HG02981 (cell line): ENCODE measurements around the gene LPP.

Experiments
- ATAC-seq: cut with Tn5 transposase; IDR thresholded peaks from one replicate; pipeline ENCODE4 v1.9.1; 2021; ENCODE audit warnings: mild to moderate bottlenecking, moderate library complexity; ENCODE audit not compliant: unreplicated experiment

LPP gene

DNA sequence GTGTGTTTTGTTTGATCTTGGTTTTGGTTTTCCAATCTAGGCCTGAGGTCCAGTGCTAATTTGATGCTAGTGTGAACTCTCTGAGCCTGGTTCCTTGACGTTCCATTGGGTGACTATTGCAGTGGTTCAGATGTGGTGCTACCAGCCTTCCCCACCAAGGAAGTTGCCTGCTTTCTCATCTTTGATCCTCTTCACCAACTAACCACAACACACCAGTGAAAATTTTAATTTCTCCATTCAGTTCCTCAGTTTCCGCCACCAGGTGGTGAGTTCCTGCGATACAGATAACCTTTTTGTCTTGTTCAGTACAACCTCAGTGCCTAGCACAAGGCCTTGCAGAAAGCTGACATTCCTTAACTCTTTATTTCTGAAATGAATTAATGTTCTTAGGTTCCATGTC is 680.4 kb downstream of the LPP start:
- no peak for ATAC-seq

DNA sequence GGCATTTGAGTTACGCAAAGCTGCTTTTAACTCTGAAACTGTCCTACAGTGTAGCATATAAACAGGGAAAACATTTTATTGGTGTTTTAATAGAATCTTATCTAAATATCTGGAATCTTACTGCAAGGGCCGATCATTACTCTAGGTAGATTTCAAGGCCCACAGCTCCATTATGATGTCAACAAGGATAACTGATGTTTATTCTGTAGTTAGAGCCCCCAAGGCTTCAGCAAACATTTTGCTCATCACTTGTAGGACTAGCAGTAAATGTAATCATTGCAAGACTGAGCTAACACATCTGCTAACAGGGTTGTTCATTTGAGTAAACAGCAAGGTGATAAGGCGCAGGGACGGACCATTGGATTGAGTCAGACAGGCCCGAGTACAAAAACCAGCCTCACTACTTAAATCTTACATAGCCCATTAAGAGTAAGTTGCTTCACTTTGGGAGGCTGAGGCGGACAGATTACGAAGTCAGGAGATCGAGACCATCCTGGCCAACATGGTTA is 685.3 kb downstream of the LPP start:
- ATAC-seq: no peak

DNA sequence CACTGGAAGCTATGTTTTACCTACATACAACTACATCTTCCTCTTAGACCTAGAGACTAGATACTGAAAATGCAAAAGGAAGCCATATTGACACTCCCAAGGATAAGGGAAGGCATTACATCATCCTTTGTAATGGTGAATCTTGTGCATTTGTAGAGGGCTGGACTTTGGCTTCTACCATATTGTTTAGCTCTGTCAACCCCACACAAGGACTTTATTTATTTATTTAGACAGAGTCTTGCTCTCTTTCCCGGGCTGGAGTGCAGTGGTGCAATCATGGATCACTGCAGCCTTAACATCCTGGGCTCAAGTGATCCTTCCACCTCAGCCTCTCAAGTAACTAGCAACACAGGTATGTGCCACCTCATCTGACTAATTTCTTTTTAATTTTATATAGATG is 686.3 kb downstream of the LPP start:
- no peak for ATAC-seq

DNA sequence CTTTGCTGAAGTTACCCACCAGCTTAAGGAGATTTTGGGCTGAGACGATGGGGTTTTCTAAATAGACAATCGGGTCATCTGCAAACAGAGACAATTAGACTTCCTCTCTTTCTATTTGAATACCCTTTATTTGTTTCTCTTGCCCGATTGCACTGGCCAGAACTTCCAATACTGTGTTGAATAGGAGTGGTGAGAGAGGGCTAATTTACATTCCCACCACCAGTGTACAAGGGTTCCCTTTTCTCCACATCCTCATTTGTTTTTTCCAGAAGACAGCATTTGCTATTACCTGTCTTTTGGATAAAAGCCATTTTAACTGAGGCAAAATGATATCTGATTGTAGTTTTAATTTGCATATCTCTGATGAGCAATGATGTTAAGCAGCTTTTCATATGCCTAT is 687.9 kb downstream of the LPP start:
- no peak for ATAC-seq

DNA sequence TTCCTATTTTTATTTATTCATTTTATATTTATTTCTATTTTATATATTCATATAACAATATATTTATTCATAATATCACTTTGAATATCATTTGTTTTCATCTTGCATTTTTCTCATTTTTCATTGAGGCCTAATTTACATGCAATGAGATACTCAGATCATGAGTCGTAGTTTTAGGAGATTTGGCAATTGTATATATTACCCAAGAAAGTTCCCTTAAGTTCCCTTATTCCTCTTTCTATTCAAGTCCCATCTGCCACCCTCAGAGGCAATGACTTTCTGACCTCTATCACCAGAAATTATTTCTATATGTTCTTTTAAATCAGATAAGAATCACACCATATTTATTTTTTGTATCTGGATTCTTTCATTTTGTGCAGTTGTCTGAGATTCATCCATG is 688.7 kb downstream of the LPP start:
- no peak for ATAC-seq

DNA sequence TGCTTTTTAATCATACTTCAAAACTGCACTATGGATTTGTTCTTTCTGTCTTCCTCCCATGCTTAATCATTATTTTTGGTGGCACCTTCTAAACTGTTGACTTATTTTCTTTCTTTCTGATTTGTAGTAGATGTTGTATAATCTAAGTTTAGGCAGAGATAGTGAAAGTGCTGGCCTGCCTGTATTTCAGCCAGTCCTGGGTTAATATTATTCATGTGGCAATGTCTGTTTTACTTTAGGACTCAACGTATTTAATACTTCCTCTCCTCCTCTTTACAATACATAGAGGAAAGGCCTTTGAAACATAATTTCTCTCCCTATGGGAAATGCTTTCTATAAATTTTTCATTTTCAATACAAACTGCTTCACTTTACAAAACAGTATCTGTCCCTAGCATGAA is 690.1 kb downstream of the LPP start:
- ATAC-seq: no peak

DNA sequence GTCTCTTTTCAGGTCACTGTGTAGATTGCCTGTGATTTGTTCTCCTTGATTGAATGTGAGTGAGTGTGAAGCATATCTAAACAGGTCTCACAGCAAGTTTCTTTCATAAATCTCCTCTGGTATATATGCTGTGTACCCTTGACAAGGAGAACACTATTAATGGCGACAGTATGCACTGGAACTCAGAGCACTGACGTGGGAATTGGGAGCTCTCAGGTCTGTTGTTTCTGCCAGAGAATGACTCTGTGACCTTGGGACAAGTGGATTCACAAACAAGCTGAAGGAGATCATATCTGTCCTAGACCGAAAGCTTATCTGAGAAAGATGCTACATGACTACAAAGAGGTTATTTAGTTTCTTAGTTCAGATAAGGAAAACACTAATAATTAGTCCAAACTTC is 691.6 kb downstream of the LPP start:
- no peak for ATAC-seq

DNA sequence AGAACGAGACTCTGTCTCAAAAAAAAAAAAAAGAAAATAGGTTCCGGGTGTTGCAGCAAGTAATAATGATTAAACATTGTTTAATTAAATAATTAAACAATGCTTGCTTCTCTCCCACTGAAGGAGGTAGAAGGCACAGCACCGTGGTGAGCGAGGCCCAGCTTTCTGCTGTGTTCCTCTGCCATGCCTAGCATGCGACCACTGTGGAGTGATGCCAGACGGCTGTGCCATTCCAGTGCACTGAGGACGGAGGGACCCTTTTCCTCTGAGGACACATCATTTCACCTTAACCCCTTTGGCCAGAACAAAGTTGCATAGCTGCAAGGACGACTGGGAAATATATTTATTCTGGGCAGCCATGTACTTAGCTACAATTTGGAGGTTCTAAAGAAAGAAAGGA is 695.0 kb downstream of the LPP start:
- no peak for ATAC-seq

DNA sequence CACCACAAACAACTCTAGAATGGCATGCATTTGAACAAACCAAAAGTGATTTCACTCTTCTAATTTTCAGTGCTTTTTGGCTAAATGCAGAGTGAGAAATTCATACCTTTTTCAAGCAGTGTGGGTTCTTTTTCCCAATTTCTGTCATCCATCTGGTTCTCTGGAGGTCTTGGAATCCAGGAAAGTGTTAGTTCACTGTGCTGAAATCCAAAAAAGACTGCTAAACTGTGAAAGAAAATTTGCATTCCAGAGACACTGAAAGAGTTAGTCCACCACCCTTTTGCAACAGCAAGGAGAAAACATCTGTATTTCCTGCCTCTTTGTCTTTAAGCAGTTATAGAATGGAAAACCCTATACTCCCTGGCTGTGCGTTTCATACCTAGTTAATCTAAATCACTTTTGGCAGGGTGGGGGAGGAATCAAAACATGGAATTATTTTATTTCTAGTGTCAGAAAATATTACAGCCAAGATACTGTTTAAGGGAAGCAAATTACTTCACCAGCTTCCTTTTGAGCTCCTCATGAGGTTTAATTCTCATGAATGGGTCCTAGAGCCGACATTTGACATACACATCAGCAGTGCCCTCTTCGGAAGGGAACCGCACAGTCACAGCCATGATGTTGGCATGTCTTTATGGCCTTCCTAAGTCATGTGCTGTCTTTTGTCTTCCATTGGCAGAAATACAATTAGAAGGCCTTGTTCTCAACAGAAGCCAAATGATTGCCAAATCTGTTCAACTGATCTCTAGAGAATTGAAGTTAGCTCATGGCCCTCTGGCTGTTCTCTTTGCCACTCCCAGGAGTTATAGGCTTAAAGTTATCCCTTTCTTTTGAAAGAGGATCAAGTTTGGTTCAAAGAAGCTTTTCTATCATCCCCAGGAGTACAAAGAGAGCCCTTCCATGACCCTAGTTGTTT is 700.2 kb downstream of the LPP start:
- ATAC-seq: no peak

DNA sequence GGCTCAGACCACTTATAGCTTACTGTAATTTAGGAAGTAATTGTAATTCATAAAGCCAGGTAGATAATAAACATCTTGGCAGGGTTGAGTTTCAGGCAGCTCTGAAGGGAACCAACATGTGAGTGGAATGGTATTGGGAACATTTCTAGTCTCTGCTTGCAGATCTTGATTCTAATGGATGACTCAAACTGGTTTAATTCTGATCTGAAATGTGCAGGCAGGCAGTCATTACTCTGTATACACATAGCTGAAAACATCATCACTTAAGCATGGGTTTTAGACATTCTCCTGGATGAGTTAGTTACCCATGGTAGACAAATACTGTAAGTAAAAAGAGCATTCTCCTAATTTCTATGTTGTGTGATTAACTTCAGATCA is 700.8 kb downstream of the LPP start:
- ATAC-seq: no peak

DNA sequence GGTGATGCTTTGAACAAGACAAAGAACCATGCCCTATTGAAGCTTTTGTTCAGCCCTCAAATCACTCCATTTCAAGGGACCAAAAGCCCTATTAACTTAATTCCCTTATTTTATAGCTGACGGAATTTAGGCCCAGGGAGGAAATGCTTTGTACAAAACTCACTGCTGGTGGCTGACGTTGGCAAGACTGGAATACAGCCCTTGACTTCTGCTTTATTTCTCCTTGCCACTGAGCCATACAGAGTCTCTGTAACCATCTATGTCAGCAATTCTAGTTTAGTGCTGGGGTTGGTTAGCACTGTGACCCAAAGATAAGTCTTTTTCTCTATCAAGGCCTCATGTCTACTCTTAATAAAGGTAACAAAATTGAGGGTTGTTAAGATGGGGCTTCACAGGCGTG is 701.7 kb downstream of the LPP start:
- no peak for ATAC-seq

DNA sequence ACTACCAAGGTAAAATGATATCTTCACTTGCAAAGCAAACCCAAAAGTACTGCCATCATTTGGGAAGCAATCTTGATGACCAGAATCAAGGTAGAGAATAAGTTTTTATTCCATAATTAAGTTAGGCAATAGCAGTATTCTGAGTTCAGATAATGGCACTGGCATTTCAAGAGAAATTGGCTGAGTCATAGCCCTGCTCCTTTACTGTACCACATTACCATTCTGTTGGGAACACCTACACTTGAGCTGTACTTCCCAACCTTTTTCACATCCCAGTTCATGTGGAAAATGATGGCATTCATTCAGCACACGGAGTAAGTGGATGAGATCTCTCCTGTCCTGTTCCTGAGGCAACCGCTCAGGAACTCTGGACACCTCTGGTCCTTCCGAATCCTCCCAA is 706.2 kb downstream of the LPP start:
- no peak for ATAC-seq

DNA sequence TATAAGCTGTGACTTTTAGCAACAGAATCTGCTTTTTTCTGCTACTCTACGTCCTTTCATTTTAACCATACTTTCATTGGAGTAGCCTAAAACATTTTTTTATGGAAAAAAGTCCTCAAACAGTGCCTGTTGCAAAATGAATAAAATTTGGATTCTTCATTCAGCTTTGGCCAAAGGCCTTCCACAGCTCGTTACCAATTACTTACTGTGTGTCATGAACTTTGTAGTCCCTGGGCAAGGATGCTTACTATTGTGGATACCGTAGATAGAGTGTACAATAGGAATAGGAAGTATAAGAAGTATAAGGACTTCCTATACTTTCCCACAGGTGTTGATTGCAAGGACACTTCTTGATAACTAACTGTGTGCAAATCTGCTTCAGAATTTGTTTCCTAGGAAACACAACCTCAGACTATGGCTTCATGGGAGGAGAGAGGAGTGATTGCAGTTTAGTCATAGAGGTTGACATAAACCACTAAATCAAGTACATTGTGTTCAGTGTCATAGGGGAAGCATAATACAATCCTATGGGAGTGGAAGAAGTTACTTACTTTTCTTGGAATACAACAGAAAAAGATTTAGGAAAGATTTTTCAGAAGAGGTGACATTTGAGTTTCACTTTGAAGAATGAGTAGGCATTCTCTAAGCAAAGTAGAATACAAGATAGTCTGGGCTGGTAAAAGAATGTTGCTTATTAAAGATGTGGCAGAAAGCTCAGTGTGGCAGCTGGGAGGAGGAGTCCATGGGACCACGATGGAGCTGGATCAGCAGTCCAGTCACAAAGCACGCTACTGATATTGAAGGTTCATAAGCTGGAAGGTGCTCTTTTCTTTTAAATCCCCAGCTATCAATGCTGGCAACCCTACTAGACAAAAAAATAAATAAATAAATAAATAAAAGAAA is 708.1 kb downstream of the LPP start:
- ATAC-seq: no peak

DNA sequence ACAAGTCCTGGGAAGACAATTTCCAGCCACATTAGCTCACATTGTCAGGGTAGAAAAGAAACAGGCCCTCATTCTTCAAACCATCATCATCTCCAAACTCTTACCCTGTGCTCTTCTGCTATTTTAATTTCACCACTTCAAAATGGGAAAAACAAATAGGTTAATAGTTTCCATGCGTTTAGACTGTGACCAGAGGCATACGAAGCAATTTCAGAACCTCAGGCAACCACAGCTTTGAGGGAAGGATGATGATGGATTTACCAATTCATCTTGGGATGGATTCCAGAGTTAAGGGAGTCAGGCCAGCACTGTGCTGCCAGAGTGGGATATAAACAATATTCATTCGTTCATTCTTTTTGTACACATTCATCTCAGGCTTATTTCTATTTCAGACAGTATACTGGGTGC is 710.0 kb downstream of the LPP start:
- ATAC-seq: no peak

DNA sequence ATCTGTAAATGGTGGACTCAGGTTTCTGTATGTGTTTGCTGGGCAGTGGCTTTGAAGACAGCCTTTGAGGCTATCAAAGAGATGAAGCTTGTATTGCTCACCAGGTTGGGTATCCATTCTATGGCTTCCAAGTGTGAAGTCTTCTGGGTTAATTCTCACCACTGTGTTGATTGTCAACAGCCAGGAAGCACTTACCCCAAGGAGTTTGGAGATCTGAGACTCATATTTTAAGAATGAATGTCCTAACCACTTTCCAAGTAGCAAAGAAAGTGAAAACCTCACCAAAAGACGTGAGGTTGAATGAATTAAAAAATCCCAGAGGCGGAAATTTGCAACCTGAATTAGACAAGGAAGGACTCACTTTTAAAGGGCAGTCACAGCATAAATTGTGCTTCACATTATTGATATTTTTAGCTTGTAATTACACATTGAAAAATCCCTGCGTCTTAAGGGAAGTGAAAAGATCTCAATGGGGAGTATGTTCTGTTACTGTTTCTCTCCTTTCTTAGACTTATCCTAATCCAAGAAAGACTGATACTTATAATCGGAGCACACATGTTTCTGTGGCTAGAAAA is 713.8 kb downstream of the LPP start:
- no peak for ATAC-seq

DNA sequence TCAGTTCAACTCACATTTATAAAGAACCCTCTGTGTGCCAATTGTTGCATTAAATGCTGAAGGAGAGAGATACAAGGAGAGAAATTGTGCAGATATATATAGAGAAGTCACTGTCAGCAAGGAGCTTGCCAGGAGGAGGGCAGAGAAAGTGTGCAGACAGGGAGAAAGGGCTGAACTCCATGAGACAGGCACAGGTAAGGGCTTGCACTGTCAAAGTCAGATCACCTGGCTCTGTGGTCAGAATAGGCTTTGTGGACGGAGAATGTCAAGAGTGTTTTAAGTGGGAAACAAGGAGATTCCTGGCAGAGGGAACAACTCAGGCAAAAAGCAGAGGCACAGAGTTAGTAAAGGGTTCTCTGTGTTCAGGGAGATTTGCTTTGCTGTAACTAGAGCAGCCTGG is 714.8 kb downstream of the LPP start:
- no peak for ATAC-seq

DNA sequence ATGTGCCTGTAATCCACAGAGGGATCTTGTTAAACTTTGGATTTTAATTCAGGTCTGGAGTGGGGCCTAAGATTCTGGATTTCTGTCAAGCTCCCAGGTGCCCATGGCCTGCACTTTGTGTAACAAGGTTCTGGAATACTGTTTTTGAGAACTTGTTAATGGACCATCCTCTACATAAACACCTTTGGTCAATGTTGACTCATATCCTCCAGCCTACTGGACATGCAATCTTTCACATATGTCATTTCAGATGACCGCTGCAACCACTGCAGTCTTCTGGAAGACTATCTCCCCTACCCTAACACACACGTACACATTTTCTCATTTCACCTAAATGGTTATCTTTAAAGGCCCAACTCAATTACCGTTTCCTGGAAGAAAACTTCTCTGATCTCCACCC is 715.7 kb downstream of the LPP start:
- no peak for ATAC-seq

DNA sequence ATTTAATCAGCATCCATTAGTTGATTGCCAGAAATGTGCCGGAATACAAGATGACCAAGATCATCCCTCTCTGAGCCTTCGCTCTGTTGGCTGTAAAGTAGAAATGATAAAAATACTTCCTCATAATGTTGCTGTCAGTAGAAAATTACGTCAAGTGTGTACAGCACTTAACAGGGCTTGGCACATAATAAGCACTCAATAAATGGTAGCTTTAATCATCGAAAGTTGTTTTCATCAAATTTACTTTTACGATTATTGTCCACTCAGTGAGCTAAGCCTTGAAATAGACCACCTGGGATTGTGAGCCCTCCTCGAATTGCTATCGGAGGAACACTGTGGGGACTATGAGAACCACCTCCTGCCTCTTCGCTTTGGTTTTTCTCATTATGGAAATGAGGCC is 716.5 kb downstream of the LPP start:
- ATAC-seq: no peak

DNA sequence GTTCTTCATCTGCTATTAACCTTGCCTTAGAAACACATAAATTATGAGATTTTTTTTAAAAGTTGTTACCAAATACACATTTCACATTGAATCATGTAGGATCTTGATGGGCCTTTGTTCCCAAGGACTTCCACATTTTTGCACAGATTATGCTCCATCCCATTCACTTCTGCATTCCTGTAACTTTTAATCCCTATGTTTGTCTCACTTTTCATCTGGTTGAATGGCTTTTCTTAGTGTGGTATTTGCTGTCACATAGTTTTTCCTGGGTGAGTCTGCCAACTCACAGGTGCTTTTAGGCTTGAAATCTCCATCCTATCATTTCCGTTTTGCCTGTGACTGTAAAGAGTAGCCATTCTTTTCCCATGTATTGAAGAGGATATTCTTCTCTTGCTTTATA is 720.6 kb downstream of the LPP start:
- no peak for ATAC-seq

DNA sequence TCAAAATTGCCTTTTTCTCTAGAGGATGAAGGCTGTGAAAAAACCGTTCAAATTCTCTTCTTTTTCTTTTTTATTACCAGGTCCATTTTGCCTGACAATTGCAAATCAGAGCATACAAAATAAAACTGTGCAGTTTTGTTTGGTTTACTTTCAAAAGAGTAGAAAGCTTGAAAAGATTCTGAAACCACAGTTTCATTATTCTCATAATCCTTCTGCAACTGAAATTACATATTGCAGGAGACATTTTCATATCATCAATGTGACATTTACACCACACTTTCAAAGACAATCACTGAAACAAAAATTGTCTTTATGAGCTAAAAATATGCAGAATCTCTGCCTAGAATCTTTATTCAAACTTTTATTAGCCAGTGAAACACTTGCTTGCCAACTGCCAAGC is 721.5 kb downstream of the LPP start:
- ATAC-seq: no peak

DNA sequence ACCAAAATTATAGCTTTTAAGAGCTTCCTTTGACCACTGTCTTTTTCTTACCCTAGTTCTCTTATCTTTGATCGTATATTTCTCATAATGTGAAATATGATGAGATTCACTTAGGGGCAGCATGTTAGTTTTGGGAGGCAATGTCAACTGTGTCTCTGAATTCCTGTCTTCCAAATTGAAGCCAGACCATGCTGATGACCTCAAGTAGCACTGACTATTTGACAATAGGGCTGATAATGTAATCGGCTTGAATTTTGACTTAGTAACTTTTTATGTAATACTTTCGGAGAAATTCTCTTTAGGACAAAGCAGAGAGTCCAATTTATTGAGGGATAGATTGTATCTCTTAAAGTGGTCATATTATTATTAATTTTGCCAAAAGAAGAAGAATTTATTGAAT is 722.4 kb downstream of the LPP start:
- no peak for ATAC-seq

DNA sequence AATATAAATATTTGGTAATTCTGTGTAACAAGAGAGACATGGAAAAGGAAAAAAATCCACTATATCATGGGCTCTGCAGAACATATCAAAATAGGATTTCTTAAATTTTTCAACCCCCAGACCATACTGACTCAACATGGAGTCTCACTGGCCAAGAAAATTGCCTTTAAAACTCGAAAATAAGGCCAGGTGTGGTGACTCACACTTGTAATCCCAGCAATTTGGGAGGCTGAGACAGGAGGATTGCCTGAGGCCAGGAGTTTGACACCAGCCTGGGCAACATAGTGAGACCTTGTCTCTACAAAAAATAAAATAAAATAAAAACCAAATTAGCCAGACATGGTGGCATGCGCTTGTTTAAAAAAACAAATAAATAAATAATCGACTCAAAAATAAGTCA is 723.4 kb downstream of the LPP start:
- no peak for ATAC-seq
